Measurements from ENCODE around the gene UPF1. TPM values are rescaled to one million over a fixed set of nuclear protein-coding genes. Genes with fewer than 3 reads are reported as not detected.

UPF1 gene
- total RNA-seq, 1 donor from 2014 or later: 46.3 TPM

DNA sequence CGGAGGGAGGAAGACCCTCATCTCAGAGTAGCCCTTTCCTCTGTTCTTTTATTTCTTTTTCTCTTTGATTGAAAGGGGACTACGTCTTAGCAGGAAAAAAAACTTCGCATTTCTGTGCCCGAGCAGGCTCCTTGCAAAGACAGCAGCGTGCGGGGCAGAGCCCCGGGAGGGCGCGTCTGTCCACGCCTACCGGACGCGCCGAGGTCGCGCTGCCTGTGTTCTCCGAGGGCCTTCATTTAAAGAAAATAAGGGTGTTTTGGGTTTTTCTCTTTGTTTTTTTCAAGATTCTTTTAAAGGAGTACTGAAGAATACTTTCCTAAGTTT lies 35.0 kb downstream of the UPF1 start:
- Mint-ChIP-seq H3K36me3 (ENCODE audit: unreplicated experiment) (no peaks in the 10 kb centered on the region), H3K4me3 (ENCODE audit: unreplicated experiment) (peak overlapping the region; percentile 56), H3K27ac (ENCODE audit: unreplicated experiment) (no peak overlapping the region), H3K27me3 (ENCODE audit: unreplicated experiment) (peaks cover 11% of the 10 kb centered on the region), H3K9me3 (ENCODE audit: unreplicated experiment) (peaks cover 8% of the 10 kb centered on the region), H3K4me1 (ENCODE audit: low read depth, unreplicated experiment) (peaks cover 4% of the 10 kb centered on the region)
- DNase-seq: no peak
- TF ChIP-seq, protein P1, sequence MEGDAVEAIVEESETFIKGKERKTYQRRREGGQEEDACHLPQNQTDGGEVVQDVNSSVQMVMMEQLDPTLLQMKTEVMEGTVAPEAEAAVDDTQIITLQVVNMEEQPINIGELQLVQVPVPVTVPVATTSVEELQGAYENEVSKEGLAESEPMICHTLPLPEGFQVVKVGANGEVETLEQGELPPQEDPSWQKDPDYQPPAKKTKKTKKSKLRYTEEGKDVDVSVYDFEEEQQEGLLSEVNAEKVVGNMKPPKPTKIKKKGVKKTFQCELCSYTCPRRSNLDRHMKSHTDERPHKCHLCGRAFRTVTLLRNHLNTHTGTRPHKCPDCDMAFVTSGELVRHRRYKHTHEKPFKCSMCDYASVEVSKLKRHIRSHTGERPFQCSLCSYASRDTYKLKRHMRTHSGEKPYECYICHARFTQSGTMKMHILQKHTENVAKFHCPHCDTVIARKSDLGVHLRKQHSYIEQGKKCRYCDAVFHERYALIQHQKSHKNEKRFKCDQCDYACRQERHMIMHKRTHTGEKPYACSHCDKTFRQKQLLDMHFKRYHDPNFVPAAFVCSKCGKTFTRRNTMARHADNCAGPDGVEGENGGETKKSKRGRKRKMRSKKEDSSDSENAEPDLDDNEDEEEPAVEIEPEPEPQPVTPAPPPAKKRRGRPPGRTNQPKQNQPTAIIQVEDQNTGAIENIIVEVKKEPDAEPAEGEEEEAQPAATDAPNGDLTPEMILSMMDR (IDR thresholded peaks at IDR 0.05; ENCODE audit: partially characterized antibody, unreplicated experiment): peak; percentile 55

DNA sequence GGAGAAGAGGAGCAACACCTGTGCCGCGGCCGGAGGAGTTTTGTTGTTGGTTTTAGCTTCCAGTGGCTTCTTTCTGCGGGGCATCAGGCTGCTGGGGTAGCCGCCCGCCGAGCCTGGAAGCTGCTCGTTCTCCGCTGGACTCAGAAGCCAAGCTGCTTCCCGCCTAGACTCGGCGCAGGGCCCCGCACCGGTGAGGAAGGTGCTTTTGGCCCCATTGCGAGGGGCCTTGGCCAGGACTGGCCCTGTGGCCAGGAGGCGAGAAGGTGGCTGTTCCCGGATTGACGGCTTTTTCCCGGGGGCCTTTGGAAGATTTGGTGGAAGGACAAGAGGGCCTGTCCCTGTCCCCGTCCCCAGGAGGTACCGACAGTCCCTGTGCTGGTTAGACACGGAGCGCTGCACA lies 35.4 kb downstream of the UPF1 start:
- TF ChIP-seq, protein P1 (IDR thresholded peaks at IDR 0.05; ENCODE audit: partially characterized antibody, unreplicated experiment): no peak
- Mint-ChIP-seq H3K36me3 (ENCODE audit: unreplicated experiment) (no peaks in the 10 kb centered on the region), H3K27me3 (ENCODE audit: unreplicated experiment) (peaks cover 15% of the 10 kb centered on the region), H3K4me1 (ENCODE audit: low read depth, unreplicated experiment) (peaks cover 5% of the 10 kb centered on the region), H3K27ac (ENCODE audit: unreplicated experiment) (no peak overlapping the region), H3K4me3 (ENCODE audit: unreplicated experiment) (peak overlapping the region; percentile 56), H3K9me3 (ENCODE audit: unreplicated experiment) (peaks cover 8% of the 10 kb centered on the region)
- DNase-seq: no peak

DNA sequence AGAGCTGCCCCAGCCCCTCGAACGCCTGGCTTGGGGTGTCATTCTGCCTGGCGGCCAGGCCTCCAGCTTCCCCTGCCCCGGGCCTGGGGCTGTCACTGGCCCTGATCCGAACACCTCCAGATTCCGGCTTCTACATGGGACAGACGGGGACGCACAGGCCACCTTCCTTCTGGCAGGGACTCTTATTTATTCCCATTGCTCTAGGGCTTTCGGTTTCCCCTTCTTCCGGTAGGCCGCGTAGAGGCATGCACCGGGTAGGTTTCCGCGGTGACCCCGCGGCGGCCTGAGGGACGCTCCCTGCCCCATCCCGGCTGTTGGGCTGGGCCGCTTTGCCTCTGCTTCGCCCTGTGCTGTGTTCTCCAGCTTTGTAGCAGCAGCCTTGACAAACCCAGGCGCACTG lies 36.0 kb downstream of the UPF1 start:
- H3K4me1 Mint-ChIP-seq (ENCODE audit: low read depth, unreplicated experiment): peaks cover 5% of the 10 kb centered on the region
- H3K36me3 Mint-ChIP-seq (ENCODE audit: unreplicated experiment): peaks cover 1% of the 10 kb centered on the region
- no peak overlapping the region for H3K4me3 Mint-ChIP-seq (ENCODE audit: unreplicated experiment)
- peaks cover 8% of the 10 kb centered on the region for H3K9me3 Mint-ChIP-seq (ENCODE audit: unreplicated experiment)
- no peak for DNase-seq
- no peak overlapping the region for H3K27ac Mint-ChIP-seq (ENCODE audit: unreplicated experiment)
- TF ChIP-seq, protein P1 (IDR thresholded peaks at IDR 0.05; ENCODE audit: partially characterized antibody, unreplicated experiment): no peak
- H3K27me3 Mint-ChIP-seq (ENCODE audit: unreplicated experiment): peaks cover 15% of the 10 kb centered on the region

DNA sequence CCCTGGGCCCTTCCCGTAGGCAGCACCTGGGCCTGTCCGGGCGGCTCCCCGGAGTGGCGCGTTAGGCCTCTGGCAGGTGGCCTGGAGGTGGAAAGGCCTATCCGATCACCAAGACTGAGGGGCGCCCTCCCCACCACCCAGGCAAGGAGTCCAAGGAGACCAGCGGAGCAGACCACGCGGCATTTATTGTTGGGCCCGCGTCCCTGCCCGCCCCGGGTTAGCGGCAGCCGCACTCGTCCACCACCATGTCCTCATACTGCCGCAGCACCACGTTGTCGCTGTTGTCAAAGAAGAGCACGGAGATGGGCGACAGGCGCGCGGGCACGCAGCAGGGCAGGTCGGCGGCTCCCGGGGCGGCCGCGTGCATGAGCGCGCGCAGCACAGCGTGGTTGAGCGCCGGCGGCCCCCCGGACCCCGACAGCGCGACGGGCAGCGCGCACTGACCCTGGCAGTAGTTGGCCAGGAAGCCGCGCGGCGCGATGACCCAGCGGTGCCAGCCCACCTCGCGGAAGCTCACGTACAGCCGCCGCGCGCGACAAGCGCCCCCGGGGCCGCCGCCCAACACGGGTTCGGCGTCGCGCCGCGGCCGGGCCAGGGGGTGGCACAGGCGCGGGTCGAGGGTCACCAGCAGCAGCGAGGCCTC lies 36.7 kb downstream of the UPF1 start:
- peaks cover 5% of the 10 kb centered on the region for H3K4me1 Mint-ChIP-seq (ENCODE audit: low read depth, unreplicated experiment)
- TF ChIP-seq, protein P1 (IDR thresholded peaks at IDR 0.05; ENCODE audit: partially characterized antibody, unreplicated experiment): no peak
- peaks cover 15% of the 10 kb centered on the region for H3K27me3 Mint-ChIP-seq (ENCODE audit: unreplicated experiment)
- peaks cover 12% of the 10 kb centered on the region for H3K9me3 Mint-ChIP-seq (ENCODE audit: unreplicated experiment)
- no peak overlapping the region for H3K4me3 Mint-ChIP-seq (ENCODE audit: unreplicated experiment)
- no peak for DNase-seq
- no peak overlapping the region for H3K27ac Mint-ChIP-seq (ENCODE audit: unreplicated experiment)
- H3K36me3 Mint-ChIP-seq (ENCODE audit: unreplicated experiment): peaks cover 6% of the 10 kb centered on the region

DNA sequence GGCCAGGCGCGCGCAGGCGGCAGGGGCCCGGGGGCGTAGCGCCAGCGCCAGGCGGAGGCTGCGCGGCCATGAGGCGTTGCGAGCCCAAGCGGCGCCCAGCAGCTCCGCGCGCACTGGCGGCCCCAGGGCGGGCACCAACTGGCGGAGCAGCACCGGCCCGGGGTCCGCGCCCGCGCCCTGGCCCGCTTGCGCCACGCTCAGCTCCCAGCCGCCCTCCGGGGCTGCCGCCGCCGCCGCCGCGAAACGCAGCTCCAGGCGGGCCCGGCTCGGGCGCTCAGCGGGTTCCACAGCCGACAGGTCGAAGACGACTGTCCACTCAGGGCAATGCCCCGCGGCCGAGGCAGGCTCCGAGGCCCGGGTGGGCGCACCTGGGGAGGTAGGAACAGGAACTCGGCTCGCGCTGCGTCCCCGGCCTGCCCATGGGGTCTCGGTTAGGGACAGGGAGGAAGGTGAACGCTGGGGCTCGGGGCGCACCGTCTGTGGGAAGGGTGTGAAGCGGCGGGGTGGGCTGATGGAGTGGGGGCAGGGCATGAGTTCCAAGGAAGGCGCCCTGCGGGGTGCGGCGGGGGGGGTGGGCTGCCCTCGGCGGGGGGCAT lies 37.4 kb downstream of the UPF1 start:
- Mint-ChIP-seq H3K4me1 (ENCODE audit: low read depth, unreplicated experiment) (peaks cover 5% of the 10 kb centered on the region), H3K27me3 (ENCODE audit: unreplicated experiment) (peaks cover 15% of the 10 kb centered on the region), H3K36me3 (ENCODE audit: unreplicated experiment) (peaks cover 6% of the 10 kb centered on the region), H3K27ac (ENCODE audit: unreplicated experiment) (no peak overlapping the region), H3K9me3 (ENCODE audit: unreplicated experiment) (peaks cover 12% of the 10 kb centered on the region), H3K4me3 (ENCODE audit: unreplicated experiment) (no peak overlapping the region)
- DNase-seq: peak; percentile 45
- TF ChIP-seq, protein P1 (IDR thresholded peaks at IDR 0.05; ENCODE audit: partially characterized antibody, unreplicated experiment): no peak

Measured in glutamatergic neuron (in vitro differentiated cells).